ENCODE measurements around the gene EDC3.

EDC3 gene

DNA sequence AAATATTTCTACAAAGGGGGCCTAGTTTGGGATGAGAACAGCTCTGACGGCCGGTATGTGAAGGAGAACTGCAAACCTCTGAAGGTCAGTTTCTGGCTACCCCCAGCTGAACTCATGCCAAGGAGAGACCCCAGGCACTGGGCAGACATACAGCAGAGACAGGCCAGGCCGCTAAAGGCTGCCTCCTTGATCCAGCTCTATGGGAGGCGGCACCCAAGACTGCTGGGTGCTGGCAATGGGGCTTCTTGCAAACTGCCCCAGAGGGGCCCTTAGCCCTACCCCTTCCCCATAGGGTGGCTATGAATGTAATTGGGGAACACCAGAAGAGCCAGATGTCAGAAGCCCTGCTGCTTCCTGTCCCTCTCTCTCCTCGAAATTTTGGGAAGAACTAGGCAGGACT lies 66.9 kb downstream of the EDC3 start:
- Histone ChIP-seq H3K9ac (ENCODE audit: low read length in 5 of 5) (no peak overlapping the region), H3K27me3 (ENCODE audit: control insufficient read depth in 5 of 5, insufficient read depth in 4 of 5, low read length in 5 of 5) (no peaks in the 10 kb centered on the region), H3K4me1 (ENCODE audit: control insufficient read depth in 5 of 5, insufficient read depth in 5 of 5, low read length in 5 of 5) (peaks cover 0 to 14% (median 4%) of the 10 kb centered on the region in 5 donors), H3K27ac (ENCODE audit: low read depth, low read length) (no peak overlapping the region), H3K36me3 (ENCODE audit: control insufficient read depth in 5 of 5, insufficient read depth in 5 of 5, low read length in 5 of 5) (peaks cover 0 to 100% (median 97%) of the 10 kb centered on the region in 5 donors), H3K9me3 (ENCODE audit: control insufficient read depth in 5 of 5, low read length in 5 of 5) (no peaks in the 10 kb centered on the region), H3K4me3 (ENCODE audit: low read depth in 1 of 5, low read length in 5 of 5) (no peak overlapping the region)

DNA sequence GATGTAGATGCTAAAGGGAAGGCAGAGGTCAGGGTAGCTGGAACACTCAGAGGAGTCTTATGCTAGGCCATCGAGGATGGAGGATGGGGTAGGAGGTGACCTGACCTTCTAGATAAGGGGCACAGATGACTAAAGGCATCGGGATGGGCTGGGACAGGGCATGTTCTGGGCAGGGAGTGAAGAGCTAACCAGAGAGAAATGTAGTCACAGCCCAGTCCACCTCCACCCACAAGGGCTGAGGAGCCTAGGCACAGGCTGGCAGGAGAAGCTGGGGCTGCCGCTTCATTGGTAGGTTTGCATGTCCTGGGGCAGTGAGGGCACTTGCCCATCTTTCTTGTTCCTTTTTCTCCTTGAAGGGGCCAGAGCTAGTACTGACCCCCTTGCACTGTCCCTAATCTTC lies 67.6 kb downstream of the EDC3 start:
- Histone ChIP-seq H3K27me3 (ENCODE audit: control insufficient read depth in 5 of 5, insufficient read depth in 4 of 5, low read length in 5 of 5) (no peaks in the 10 kb centered on the region), H3K4me1 (ENCODE audit: control insufficient read depth in 5 of 5, insufficient read depth in 5 of 5, low read length in 5 of 5) (peaks cover 0 to 14% (median 4%) of the 10 kb centered on the region in 5 donors), H3K9me3 (ENCODE audit: control insufficient read depth in 5 of 5, low read length in 5 of 5) (no peaks in the 10 kb centered on the region), H3K9ac (ENCODE audit: low read length in 5 of 5) (no peak overlapping the region), H3K36me3 (ENCODE audit: control insufficient read depth in 5 of 5, insufficient read depth in 5 of 5, low read length in 5 of 5) (peaks cover 0 to 100% (median 97%) of the 10 kb centered on the region in 5 donors), H3K4me3 (ENCODE audit: low read depth in 1 of 5, low read length in 5 of 5) (no peak overlapping the region), H3K27ac (ENCODE audit: low read depth, low read length) (no peak overlapping the region)

DNA sequence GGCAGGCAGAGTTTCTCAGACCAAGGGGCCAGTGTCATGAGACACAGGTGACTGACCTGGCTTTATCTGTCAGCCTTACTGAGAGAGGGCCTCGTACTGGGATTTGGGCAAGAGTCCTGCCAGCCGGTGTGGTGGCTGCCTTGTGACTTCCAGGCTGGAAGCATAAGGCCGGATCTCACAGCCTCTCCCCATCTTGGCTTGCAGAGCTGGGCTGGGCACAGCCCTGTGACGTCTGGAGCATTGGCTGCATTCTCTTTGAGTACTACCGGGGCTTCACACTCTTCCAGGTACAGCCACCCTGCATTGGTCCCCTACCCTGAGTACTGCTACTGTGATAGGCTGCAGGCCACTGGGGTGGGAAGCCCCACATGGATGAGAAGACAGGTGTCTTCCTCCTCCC lies 68.1 kb downstream of the EDC3 start:
- Histone ChIP-seq H3K36me3 (ENCODE audit: control insufficient read depth in 5 of 5, insufficient read depth in 5 of 5, low read length in 5 of 5) (peaks cover 0 to 100% (median 97%) of the 10 kb centered on the region in 5 donors), H3K9me3 (ENCODE audit: control insufficient read depth in 5 of 5, low read length in 5 of 5) (no peaks in the 10 kb centered on the region), H3K4me3 (ENCODE audit: low read depth in 1 of 5, low read length in 5 of 5) (no peak overlapping the region), H3K27ac (ENCODE audit: low read depth, low read length) (no peak overlapping the region), H3K27me3 (ENCODE audit: control insufficient read depth in 5 of 5, insufficient read depth in 4 of 5, low read length in 5 of 5) (no peaks in the 10 kb centered on the region), H3K4me1 (ENCODE audit: control insufficient read depth in 5 of 5, insufficient read depth in 5 of 5, low read length in 5 of 5) (peaks cover 0 to 14% (median 4%) of the 10 kb centered on the region in 5 donors), H3K9ac (ENCODE audit: low read length in 5 of 5) (no peak overlapping the region)

DNA sequence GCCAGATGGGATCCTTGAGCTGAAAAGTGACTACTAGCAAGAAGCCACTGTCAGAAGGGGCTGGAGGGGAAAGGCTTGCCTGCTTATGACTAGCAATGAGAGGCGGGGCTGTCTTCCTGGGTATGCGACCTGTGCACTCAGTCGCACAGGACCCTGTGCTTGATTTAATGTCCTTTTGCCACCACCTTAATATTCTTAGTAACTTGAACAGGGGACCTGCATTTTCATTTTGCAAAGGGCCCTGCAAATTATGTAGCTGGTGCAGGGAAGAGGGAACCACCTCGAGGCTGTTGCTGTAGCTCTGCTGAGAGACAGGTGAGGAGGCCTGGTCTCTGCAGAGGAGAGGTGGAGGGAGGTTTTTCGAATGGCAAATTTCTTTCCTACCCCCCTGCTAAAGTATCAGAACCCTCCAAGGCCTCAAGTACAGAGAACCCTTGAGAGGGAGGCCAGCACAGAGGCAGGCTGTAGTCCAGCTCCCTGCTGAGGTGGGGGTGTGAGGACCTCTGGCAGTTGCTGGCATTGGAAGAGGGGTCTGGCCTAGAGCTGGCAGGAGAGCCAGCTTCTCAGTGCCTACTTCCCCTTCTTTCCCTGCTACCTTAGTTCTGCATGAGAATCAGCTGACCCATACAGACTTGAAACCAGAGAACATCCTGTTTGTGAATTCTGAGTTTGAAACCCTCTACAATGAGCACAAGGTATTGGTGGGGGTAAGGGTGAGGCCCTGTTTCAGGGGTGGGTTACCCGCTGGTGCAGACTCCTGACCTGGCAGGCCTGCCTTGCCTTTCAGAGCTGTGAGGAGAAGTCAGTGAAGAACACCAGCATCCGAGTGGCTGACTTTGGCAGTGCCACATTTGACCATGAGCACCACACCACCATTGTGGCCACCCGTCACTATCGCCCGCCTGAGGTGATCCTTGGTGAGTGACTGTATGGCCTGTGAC lies 68.8 kb downstream of the EDC3 start:
- peak overlapping the region in 1 of 5 donors; percentile 5 for H3K9ac ChIP-seq (ENCODE audit: low read length in 5 of 5)
- no peaks in the 10 kb centered on the region for H3K9me3 ChIP-seq (ENCODE audit: control insufficient read depth in 5 of 5, low read length in 5 of 5)
- peaks cover 0 to 100% (median 97%) of the 10 kb centered on the region in 5 donors for H3K36me3 ChIP-seq (ENCODE audit: control insufficient read depth in 5 of 5, insufficient read depth in 5 of 5, low read length in 5 of 5)
- H3K27ac ChIP-seq (ENCODE audit: low read depth, low read length), result no peak overlapping the region
- H3K4me3 ChIP-seq (ENCODE audit: low read depth in 1 of 5, low read length in 5 of 5), result no peak overlapping the region
- peaks cover 0 to 14% (median 4%) of the 10 kb centered on the region in 5 donors for H3K4me1 ChIP-seq (ENCODE audit: control insufficient read depth in 5 of 5, insufficient read depth in 5 of 5, low read length in 5 of 5)
- H3K27me3 ChIP-seq (ENCODE audit: control insufficient read depth in 5 of 5, insufficient read depth in 4 of 5, low read length in 5 of 5), result no peaks in the 10 kb centered on the region

DNA sequence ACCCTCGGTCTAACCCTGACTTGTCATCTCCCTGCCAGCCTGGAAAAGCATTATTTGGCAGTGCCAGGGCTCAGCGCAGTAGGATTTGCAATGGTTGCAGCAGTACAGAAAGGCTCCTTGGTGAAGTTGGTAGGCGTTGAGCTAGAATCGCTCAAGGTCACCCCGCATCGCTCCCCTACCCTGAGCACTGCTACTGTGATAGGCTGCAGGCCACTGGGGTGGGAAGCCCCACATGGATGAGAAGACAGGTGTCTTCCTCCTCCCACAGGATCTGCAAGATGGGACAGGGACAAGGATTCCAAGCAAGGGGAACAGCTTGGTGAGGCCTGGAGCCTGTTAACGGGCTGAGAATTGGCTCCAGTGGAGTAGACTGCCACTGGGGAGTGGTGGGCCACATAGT lies 69.5 kb downstream of the EDC3 start:
- Histone ChIP-seq H3K4me3 (ENCODE audit: low read depth in 1 of 5, low read length in 5 of 5) (no peak overlapping the region), H3K27me3 (ENCODE audit: control insufficient read depth in 5 of 5, insufficient read depth in 4 of 5, low read length in 5 of 5) (no peaks in the 10 kb centered on the region), H3K9ac (ENCODE audit: low read length in 5 of 5) (no peak overlapping the region), H3K4me1 (ENCODE audit: control insufficient read depth in 5 of 5, insufficient read depth in 5 of 5, low read length in 5 of 5) (peaks cover 0 to 16% (median 7%) of the 10 kb centered on the region in 5 donors), H3K27ac (ENCODE audit: low read depth, low read length) (no peak overlapping the region), H3K9me3 (ENCODE audit: control insufficient read depth in 5 of 5, low read length in 5 of 5) (no peaks in the 10 kb centered on the region), H3K36me3 (ENCODE audit: control insufficient read depth in 5 of 5, insufficient read depth in 5 of 5, low read length in 5 of 5) (peaks cover 0 to 100% (median 99%) of the 10 kb centered on the region in 5 donors)

DNA sequence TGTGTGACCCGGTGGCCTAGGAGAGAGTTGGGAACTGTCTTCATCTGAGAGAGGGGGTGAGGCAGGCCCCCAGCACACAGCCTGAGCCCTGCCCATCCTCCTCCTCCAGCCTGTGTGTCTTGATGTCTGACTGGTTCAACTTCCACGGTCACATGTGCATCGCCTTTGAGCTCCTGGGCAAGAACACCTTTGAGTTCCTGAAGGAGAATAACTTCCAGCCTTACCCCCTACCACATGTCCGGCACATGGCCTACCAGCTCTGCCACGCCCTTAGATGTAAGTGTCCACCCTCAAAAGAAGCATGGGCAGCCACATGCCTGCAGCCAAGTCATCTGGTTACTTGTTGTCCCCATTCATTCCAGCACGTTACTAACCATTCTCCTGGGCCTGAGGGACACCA lies 70.1 kb downstream of the EDC3 start:
- Histone ChIP-seq H3K36me3 (ENCODE audit: control insufficient read depth in 5 of 5, insufficient read depth in 5 of 5, low read length in 5 of 5) (peaks cover 0 to 100% (median 99%) of the 10 kb centered on the region in 5 donors), H3K4me1 (ENCODE audit: control insufficient read depth in 5 of 5, insufficient read depth in 5 of 5, low read length in 5 of 5) (peaks cover 0 to 22% (median 14%) of the 10 kb centered on the region in 5 donors), H3K27me3 (ENCODE audit: control insufficient read depth in 5 of 5, insufficient read depth in 4 of 5, low read length in 5 of 5) (no peaks in the 10 kb centered on the region), H3K4me3 (ENCODE audit: low read depth in 1 of 5, low read length in 5 of 5) (no peak overlapping the region), H3K9me3 (ENCODE audit: control insufficient read depth in 5 of 5, low read length in 5 of 5) (no peaks in the 10 kb centered on the region), H3K27ac (ENCODE audit: low read depth, low read length) (no peak overlapping the region), H3K9ac (ENCODE audit: low read length in 5 of 5) (no peak overlapping the region)

DNA sequence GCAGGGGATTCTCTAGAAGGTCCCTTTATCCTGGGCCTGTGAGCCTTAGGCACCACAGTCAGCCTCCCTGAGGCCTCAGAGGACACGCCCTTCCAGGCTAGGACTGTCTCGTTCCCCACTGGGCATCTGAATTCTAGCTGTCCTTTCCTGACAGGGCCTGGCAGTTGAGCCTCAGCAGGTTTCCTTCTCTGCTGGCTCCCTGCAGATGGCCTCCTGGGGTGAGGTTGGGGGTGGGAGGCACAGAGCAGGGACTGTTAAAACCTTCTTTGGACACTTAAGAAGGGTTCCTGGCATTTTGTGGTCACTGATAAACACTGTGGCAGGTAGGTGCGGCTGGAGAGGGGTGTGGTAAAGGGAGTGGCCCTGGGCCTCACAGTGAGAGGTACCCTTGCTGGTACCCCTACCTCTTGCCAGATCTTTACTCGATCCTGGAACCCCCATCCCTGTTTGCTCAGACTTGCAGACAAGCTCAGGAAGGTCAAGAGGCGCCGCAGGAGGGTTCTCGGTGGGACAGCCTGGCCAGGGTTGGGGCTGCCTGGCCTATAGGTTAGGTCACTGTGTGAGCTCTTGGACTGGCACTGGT lies 71.7 kb downstream of the EDC3 start:
- H3K27ac ChIP-seq (ENCODE audit: low read depth, low read length), result no peak overlapping the region
- peaks cover 0 to 100% (median 100%) of the 10 kb centered on the region in 5 donors for H3K36me3 ChIP-seq (ENCODE audit: control insufficient read depth in 5 of 5, insufficient read depth in 5 of 5, low read length in 5 of 5)
- H3K27me3 ChIP-seq (ENCODE audit: control insufficient read depth in 5 of 5, insufficient read depth in 4 of 5, low read length in 5 of 5), result no peaks in the 10 kb centered on the region
- no peak overlapping the region for H3K4me3 ChIP-seq (ENCODE audit: low read depth in 1 of 5, low read length in 5 of 5)
- no peak overlapping the region for H3K9ac ChIP-seq (ENCODE audit: low read length in 5 of 5)
- H3K9me3 ChIP-seq (ENCODE audit: control insufficient read depth in 5 of 5, low read length in 5 of 5), result no peaks in the 10 kb centered on the region
- peaks cover under 1 to 28% (median 21%) of the 10 kb centered on the region in 5 donors for H3K4me1 ChIP-seq (ENCODE audit: control insufficient read depth in 5 of 5, insufficient read depth in 5 of 5, low read length in 5 of 5)

DNA sequence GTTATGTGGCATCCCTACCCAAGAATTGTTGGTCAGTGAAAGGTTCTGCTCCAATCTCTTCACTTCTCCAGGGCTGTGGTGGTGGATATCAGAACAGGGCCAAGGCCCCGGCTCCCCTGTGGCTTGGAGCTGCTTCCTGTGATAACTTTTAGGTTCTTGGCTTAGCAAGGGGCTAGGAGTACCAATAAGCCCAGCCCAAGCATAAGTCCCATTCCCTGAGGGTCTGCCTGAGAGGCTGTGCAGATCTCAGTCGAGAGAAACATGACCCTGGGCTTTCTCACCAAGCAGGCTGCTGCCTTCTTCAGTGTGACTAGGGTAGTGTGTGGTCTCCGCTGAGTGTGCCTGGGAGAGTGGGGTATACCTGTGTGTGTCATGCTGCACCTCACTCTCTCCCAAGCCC lies 73.1 kb downstream of the EDC3 start:
- H3K4me3 ChIP-seq (ENCODE audit: low read depth in 1 of 5, low read length in 5 of 5), result no peak overlapping the region
- H3K27ac ChIP-seq (ENCODE audit: low read depth, low read length), result no peak overlapping the region
- no peaks in the 10 kb centered on the region for H3K27me3 ChIP-seq (ENCODE audit: control insufficient read depth in 5 of 5, insufficient read depth in 4 of 5, low read length in 5 of 5)
- no peaks in the 10 kb centered on the region for H3K9me3 ChIP-seq (ENCODE audit: control insufficient read depth in 5 of 5, low read length in 5 of 5)
- H3K9ac ChIP-seq (ENCODE audit: low read length in 5 of 5), result no peak overlapping the region
- peaks cover 0 to 93% (median 89%) of the 10 kb centered on the region in 5 donors for H3K36me3 ChIP-seq (ENCODE audit: control insufficient read depth in 5 of 5, insufficient read depth in 5 of 5, low read length in 5 of 5)
- H3K4me1 ChIP-seq (ENCODE audit: control insufficient read depth in 5 of 5, insufficient read depth in 5 of 5, low read length in 5 of 5), result peaks cover 3 to 39% (median 30%) of the 10 kb centered on the region in 5 donors

DNA sequence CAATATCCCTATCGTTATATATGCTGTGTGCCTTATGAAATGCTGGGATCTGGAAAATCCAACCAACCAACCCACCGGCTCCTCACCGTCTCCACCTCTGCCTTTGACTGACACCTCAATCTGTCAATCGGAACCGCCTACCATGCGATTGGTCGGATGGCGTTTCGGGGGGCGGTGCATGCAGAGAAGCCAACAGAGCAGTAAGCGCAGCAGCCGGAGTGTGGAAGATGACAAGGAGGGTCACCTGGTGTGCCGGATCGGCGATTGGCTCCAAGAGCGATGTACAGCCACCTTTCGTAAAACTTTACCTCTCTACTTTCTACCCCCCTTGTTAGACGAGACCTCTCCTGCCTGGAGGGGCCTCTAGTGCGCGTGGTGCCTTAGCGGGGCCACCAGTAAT lies 73.9 kb downstream of the EDC3 start:
- Histone ChIP-seq H3K9ac (ENCODE audit: low read length in 5 of 5) (no peak overlapping the region), H3K4me1 (ENCODE audit: control insufficient read depth in 5 of 5, insufficient read depth in 5 of 5, low read length in 5 of 5) (peaks cover 4 to 47% (median 38%) of the 10 kb centered on the region in 5 donors), H3K4me3 (ENCODE audit: low read depth in 1 of 5, low read length in 5 of 5) (no peak overlapping the region), H3K27me3 (ENCODE audit: control insufficient read depth in 5 of 5, insufficient read depth in 4 of 5, low read length in 5 of 5) (no peaks in the 10 kb centered on the region), H3K27ac (ENCODE audit: low read depth, low read length) (no peak overlapping the region), H3K9me3 (ENCODE audit: control insufficient read depth in 5 of 5, low read length in 5 of 5) (no peaks in the 10 kb centered on the region), H3K36me3 (ENCODE audit: control insufficient read depth in 5 of 5, insufficient read depth in 5 of 5, low read length in 5 of 5) (peaks cover 0 to 85% (median 80%) of the 10 kb centered on the region in 5 donors)

DNA sequence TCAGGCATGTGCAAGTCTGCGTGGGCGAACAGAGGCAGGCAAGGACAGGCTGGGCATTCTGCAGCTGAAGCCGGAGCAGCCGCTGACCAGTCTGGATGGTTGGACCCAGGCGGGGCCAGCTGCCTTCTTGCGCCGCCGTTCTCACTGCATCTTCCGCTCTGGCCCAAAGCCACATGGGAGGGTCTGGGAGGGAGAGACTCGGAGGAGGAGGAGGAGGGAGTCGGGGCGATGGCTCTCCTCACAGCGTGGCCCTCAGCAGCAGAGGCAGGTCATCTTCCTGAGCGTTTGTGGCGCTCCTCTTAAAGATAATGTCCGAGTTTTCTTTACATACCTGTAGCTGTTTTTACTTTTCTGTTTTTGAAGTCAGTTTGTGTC lies 74.3 kb downstream of the EDC3 start:
- Histone ChIP-seq H3K4me3 (ENCODE audit: low read depth in 1 of 5, low read length in 5 of 5) (no peak overlapping the region), H3K36me3 (ENCODE audit: control insufficient read depth in 5 of 5, insufficient read depth in 5 of 5, low read length in 5 of 5) (peaks cover 0 to 81% (median 76%) of the 10 kb centered on the region in 5 donors), H3K27ac (ENCODE audit: low read depth, low read length) (no peak overlapping the region), H3K27me3 (ENCODE audit: control insufficient read depth in 5 of 5, insufficient read depth in 4 of 5, low read length in 5 of 5) (no peaks in the 10 kb centered on the region), H3K9me3 (ENCODE audit: control insufficient read depth in 5 of 5, low read length in 5 of 5) (no peaks in the 10 kb centered on the region), H3K4me1 (ENCODE audit: control insufficient read depth in 5 of 5, insufficient read depth in 5 of 5, low read length in 5 of 5) (peaks cover 8 to 51% (median 41%) of the 10 kb centered on the region in 5 donors), H3K9ac (ENCODE audit: low read length in 5 of 5) (peak overlapping the region in 1 of 5 donors; percentile 13)
